HS-5 (cell line): ENCODE results near the gene PRKG1.
"Not testable (repeated sequence)": the region's sequence is repeated elsewhere in the genome, so short reads cannot be mapped to it uniquely, and the experiment has no call there.

Experiments
- DNase-seq: peaks from one replicate; pipeline ENCODE4 v3.0.0-alpha.2; 2012; ENCODE audit warnings: low read depth

Gene PRKG1

GRCh38 chr10:51117053-51117660 is 42.9 kb downstream of the PRKG1 start:
- DNase-seq = no peak

GRCh38 chr10:51117794-51118193 is 43.5 kb downstream of the PRKG1 start:
- DNase-seq = no peak

GRCh38 chr10:51119441-51119840 is 45.2 kb downstream of the PRKG1 start:
- DNase-seq = no peak

GRCh38 chr10:51121861-51122260 is 47.6 kb downstream of the PRKG1 start:
- DNase-seq = no peak

- no peak for DNase-seq
These were observed 50.6 kb downstream of the PRKG1 start for GRCh38 chr10:51124852-51125251.

- DNase-seq = no peak
These were observed 51.2 kb downstream of the PRKG1 start for GRCh38 chr10:51125518-51125917.

- DNase-seq = no peak
These were observed 55.8 kb downstream of the PRKG1 start for GRCh38 chr10:51129946-51130544.

GRCh38 chr10:51137756-51138529 is 63.7 kb downstream of the PRKG1 start:
- peak; percentile 62 for DNase-seq

- DNase-seq = no peak
These were observed 64.9 kb downstream of the PRKG1 start for GRCh38 chr10:51139176-51139575.

- DNase-seq = no peak
These were observed 66.7 kb downstream of the PRKG1 start for GRCh38 chr10:51141010-51141409.

- no peak for DNase-seq
These were observed 70.0 kb downstream of the PRKG1 start for GRCh38 chr10:51144161-51144781.

GRCh38 chr10:51145375-51145774 is 71.1 kb downstream of the PRKG1 start:
- DNase-seq = no peak

- DNase-seq = no peak
These were observed 73.5 kb downstream of the PRKG1 start for GRCh38 chr10:51147644-51148399.

GRCh38 chr10:51156926-51157325 is 82.6 kb downstream of the PRKG1 start:
- DNase-seq = peak; percentile 72

- DNase-seq = no peak
These were observed 84.5 kb downstream of the PRKG1 start for GRCh38 chr10:51158832-51159231.

- DNase-seq = no peak
These were observed 85.6 kb downstream of the PRKG1 start for GRCh38 chr10:51159841-51160240.

GRCh38 chr10:51162002-51162401 is 87.7 kb downstream of the PRKG1 start:
- no peak for DNase-seq

GRCh38 chr10:51163380-51164049 is 89.2 kb downstream of the PRKG1 start:
- DNase-seq = not testable (repeated sequence)

GRCh38 chr10:51168086-51168815 is 94.0 kb downstream of the PRKG1 start:
- no peak for DNase-seq

GRCh38 chr10:51169111-51169510 is 94.8 kb downstream of the PRKG1 start:
- no peak for DNase-seq
